Measurements from ENCODE around the gene CSF2RB.

GRCh38 chr22:36921309-36922104 is 8.1 kb downstream of the CSF2RB start:
- TF ChIP-seq CTCF (optimal IDR thresholded peaks at IDR 0.05 in 1 of 3, IDR thresholded peaks at IDR 0.05 in 1 of 3, conservative IDR thresholded peaks at IDR 0.05 in 1 of 3; ENCODE audit: extremely low read depth in 1 of 3, insufficient read depth in 2 of 3, low read length in 3 of 3) = no peak
- TF ChIP-seq EZH2 (IDR thresholded peaks at IDR 0.05; ENCODE audit: low read length) = no peak
